ENCODE data around the gene PPP1R12B. TPM values are rescaled to one million over a fixed set of nuclear protein-coding genes. Genes with fewer than 3 reads are reported as not detected.

Gene PPP1R12B
- total RNA-seq, 1 experiment from 2014 or later, result 13.1 TPM

DNA sequence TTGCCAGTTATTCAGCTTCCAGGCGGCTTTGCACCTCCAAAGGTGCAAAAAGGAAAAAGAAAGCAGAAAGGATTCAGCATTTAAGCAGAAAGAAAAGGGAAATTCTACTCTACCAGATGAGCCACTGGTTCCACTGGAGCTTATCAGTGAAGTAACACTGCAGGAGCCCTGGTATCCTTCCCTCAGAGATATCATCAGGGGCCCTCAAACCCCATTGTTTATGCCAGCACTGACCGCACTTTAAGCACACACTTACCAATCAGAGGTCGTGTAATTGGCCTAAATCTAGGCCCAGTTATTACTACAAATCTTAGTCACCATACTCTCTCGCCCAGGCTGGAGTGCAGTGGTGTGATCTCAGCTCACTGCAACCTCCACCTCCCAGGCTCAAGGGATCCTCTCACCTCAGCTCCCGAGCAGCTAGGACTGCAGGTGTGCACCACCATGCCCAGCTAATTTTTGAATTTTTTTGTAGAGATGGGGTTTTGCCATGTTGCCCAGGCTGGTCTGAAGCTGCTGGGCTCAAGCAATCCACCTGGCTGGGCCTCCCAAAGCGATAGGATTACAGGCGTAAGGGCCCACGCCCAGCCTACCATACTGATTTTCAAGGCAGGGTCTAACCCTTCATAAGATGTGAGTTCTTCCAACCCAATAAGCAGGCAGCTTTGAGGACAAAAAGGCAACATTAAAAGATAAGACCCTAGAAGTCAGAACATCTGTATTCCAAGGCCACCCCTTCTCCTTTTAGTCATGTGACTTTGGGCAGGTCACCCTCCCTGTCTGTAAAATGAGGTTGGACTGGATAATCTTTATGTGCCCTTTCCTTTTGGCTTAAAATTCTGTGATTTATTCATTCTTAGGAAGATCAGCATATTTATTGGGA is 236.4 kb downstream of the PPP1R12B start:
- no peaks in the 10 kb centered on the region for H3K27me3 ChIP-seq (ENCODE audit: control insufficient read depth, insufficient read depth, low read length)
- ChIA-PET CTCF (no interaction called here), POLR2A (no interaction called here)
- intact Hi-C loops (cut with micrococcal nuclease; ENCODE audit: unreplicated experiment) (no loop called here), in situ Hi-C loops (cut with HindIII; ENCODE audit: low pct_unique_long_range_greater_than_20kb, low sequenced_read_pairs) (no loop called here)
- peaks cover 13% of the 10 kb centered on the region for H3K4me1 ChIP-seq (ENCODE audit: control insufficient read depth, insufficient read depth, low read length)
- no TSS peak for BruUV-seq (replicated peaks)
- H3K9me3 ChIP-seq (ENCODE audit: control insufficient read depth, insufficient read depth, low read depth, low read length), result no peaks in the 10 kb centered on the region
- ATAC-seq (no peak), DNase-seq (ENCODE audit: low read depth, low spot score) (no peak)
- TF ChIP-seq SIN3A (IDR thresholded peaks at IDR 0.05; ENCODE audit: borderline replicate concordance, insufficient read depth, low read depth, low read length) (no peak), POLR2AphosphoS5 (IDR thresholded peaks at IDR 0.05; ENCODE audit: low read depth, low read length) (no peak), TCF7L2 (IDR thresholded peaks at IDR 0.05; ENCODE audit: low read depth, low read length) (no peak)
- TF ChIP-seq, protein P1, sequence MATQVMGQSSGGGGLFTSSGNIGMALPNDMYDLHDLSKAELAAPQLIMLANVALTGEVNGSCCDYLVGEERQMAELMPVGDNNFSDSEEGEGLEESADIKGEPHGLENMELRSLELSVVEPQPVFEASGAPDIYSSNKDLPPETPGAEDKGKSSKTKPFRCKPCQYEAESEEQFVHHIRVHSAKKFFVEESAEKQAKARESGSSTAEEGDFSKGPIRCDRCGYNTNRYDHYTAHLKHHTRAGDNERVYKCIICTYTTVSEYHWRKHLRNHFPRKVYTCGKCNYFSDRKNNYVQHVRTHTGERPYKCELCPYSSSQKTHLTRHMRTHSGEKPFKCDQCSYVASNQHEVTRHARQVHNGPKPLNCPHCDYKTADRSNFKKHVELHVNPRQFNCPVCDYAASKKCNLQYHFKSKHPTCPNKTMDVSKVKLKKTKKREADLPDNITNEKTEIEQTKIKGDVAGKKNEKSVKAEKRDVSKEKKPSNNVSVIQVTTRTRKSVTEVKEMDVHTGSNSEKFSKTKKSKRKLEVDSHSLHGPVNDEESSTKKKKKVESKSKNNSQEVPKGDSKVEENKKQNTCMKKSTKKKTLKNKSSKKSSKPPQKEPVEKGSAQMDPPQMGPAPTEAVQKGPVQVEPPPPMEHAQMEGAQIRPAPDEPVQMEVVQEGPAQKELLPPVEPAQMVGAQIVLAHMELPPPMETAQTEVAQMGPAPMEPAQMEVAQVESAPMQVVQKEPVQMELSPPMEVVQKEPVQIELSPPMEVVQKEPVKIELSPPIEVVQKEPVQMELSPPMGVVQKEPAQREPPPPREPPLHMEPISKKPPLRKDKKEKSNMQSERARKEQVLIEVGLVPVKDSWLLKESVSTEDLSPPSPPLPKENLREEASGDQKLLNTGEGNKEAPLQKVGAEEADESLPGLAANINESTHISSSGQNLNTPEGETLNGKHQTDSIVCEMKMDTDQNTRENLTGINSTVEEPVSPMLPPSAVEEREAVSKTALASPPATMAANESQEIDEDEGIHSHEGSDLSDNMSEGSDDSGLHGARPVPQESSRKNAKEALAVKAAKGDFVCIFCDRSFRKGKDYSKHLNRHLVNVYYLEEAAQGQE (IDR thresholded peaks at IDR 0.05; ENCODE audit: insufficient read depth in 1 of 2, low read depth in 2 of 2, low read length in 1 of 2), result no peak
- TF ChIP-seq, protein P2, sequence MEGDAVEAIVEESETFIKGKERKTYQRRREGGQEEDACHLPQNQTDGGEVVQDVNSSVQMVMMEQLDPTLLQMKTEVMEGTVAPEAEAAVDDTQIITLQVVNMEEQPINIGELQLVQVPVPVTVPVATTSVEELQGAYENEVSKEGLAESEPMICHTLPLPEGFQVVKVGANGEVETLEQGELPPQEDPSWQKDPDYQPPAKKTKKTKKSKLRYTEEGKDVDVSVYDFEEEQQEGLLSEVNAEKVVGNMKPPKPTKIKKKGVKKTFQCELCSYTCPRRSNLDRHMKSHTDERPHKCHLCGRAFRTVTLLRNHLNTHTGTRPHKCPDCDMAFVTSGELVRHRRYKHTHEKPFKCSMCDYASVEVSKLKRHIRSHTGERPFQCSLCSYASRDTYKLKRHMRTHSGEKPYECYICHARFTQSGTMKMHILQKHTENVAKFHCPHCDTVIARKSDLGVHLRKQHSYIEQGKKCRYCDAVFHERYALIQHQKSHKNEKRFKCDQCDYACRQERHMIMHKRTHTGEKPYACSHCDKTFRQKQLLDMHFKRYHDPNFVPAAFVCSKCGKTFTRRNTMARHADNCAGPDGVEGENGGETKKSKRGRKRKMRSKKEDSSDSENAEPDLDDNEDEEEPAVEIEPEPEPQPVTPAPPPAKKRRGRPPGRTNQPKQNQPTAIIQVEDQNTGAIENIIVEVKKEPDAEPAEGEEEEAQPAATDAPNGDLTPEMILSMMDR (IDR thresholded peaks at IDR 0.05), result no peak
- no peak overlapping the region for H3K4me3 ChIP-seq (ENCODE audit: low read depth in 2 of 2, low read length in 2 of 2)
- no peaks in the 10 kb centered on the region for H3K36me3 ChIP-seq (ENCODE audit: control insufficient read depth, insufficient read depth, low read length)
- H3K27ac ChIP-seq (ENCODE audit: low read length), result no peak overlapping the region

DNA sequence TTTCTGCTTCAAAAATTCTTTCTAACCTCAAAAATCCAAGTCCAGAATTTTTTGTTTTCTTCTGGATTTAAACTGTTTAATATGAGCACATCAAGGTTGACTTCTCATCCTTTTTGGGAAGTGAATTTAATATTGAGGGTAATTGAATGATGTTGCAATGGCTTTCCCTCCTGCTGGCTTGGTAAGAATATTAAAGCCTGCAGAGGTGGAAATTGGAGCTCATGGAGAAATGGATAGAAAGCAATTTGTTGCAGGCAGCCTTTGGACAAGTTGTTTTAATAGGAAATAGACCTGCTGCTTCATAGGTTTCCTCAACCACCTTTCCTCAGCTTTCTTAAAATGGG is 237.1 kb downstream of the PPP1R12B start:
- TF ChIP-seq TCF7L2 (IDR thresholded peaks at IDR 0.05; ENCODE audit: low read depth, low read length), result no peak
- TF ChIP-seq, protein P1 (IDR thresholded peaks at IDR 0.05; ENCODE audit: insufficient read depth in 1 of 2, low read depth in 2 of 2, low read length in 1 of 2), result no peak
- TF ChIP-seq SIN3A (IDR thresholded peaks at IDR 0.05; ENCODE audit: borderline replicate concordance, insufficient read depth, low read depth, low read length), result no peak
- no peak for TF ChIP-seq POLR2AphosphoS5 (IDR thresholded peaks at IDR 0.05; ENCODE audit: low read depth, low read length)
- TF ChIP-seq, protein P2 (IDR thresholded peaks at IDR 0.05), result no peak
- in situ Hi-C loops (cut with HindIII; ENCODE audit: low pct_unique_long_range_greater_than_20kb, low sequenced_read_pairs), result no loop called here
- DNase-seq (ENCODE audit: low read depth, low spot score) (no peak), ATAC-seq (no peak)
- no peak overlapping the region for H3K27ac ChIP-seq (ENCODE audit: low read length)
- no TSS peak for BruUV-seq (replicated peaks)
- no peaks in the 10 kb centered on the region for H3K27me3 ChIP-seq (ENCODE audit: control insufficient read depth, insufficient read depth, low read length)
- intact Hi-C loops (cut with micrococcal nuclease; ENCODE audit: unreplicated experiment), result no loop called here
- no peaks in the 10 kb centered on the region for H3K9me3 ChIP-seq (ENCODE audit: control insufficient read depth, insufficient read depth, low read depth, low read length)
- no peaks in the 10 kb centered on the region for H3K36me3 ChIP-seq (ENCODE audit: control insufficient read depth, insufficient read depth, low read length)
- CTCF ChIA-PET, result no interaction called here
- H3K4me3 ChIP-seq (ENCODE audit: low read depth in 2 of 2, low read length in 2 of 2), result no peak overlapping the region
- POLR2A ChIA-PET, result no interaction called here
- peaks cover 13% of the 10 kb centered on the region for H3K4me1 ChIP-seq (ENCODE audit: control insufficient read depth, insufficient read depth, low read length)

Measured in Panc1 (cell line).